Activated CD4-positive, alpha-beta T cell treated with anti-CD3 and anti-CD28 coated beads, Interleukin-10, Interleukin-2, amounts not matched to agents 100 ng/mL and 50 ng/mL, durations not matched to agents 16 hours and 8 hours (primary cell): ENCODE measurements around the gene MVK.

Experiments used
- DNase-seq: peaks from one replicate; pipeline ENCODE4 v3.0.0-alpha.2; 2020

The MVK gene

GRCh38 chr12:109639151-109639872, 65.7 kb downstream of the MVK start:
- DNase-seq, result no peak

- no peak for DNase-seq
These were observed 67.4 kb downstream of the MVK start for GRCh38 chr12:109640961-109641360.

- no peak for DNase-seq
These were observed 67.8 kb downstream of the MVK start for GRCh38 chr12:109641422-109641821.

GRCh38 chr12:109642506-109643132, 69.0 kb downstream of the MVK start:
- DNase-seq, result no peak

GRCh38 chr12:109645194-109645593, 71.6 kb downstream of the MVK start:
- no peak for DNase-seq

- DNase-seq, result no peak
These were observed 72.1 kb downstream of the MVK start for GRCh38 chr12:109645708-109646107.
